Subcutaneous adipose tissue (tissue), 4 donors: ENCODE results near the gene ARPC4. TPM values are rescaled to one million over a fixed set of nuclear protein-coding genes. Genes with fewer than 3 reads are reported as not detected.

Experiments used
- total RNA-seq, 4 donors: library from RNA; depleted of rRNA; stranded (reverse); fragments of >200 nt; gene quantifications; one replicate each; pipeline ENCODE4 v1.1.0, GENCODE V29; 2016
- TF ChIP-seq, protein P1 (sequence below): fragments of 450-650 bp; IDR thresholded peaks from one replicate; pipeline ENCODE4 v1.5.1; 2016; ENCODE audit warnings: low read depth, mild to moderate bottlenecking, control low read depth, antibody characterized with exemption, moderate library complexity

The ARPC4 gene
- total RNA-seq, 4 donors from 2014 or later = 85.4 to 174 (median 158) TPM

DNA sequence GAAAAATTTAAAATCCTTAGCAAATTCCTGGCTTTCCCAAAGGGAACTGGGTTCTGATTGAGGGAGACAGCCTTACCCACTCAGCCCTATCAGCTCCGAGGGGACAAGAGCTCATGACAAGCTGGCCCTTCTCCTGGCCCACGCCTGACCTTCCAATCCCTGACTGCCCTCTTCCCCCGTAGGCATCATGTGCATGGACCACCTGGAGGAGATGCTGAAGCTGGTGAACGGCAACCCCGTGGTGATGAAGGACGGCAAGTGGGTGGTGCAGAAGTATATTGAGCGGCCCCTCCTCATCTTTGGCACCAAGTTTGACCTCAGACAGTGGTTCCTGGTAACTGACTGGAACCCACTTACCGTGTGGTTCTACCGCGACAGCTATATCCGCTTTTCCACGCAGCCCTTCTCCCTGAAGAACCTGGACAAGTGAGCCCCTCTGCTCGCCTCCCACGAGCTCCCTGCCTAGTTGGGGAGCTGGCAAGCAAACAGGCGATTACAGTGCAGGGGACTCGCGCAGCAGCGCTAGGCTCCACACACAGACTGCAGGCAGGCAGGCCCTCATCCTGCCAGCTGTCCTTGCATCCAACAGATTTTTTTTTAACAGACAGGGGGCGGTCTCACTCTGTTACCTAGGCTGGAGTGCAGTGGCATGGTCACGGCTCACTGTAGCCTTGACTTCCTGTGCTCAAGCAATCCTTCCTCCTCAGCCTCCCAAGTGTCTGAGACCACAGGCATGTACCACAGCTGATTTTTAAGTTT is 34.1 kb downstream of the ARPC4 start:
- TF ChIP-seq, protein P1, sequence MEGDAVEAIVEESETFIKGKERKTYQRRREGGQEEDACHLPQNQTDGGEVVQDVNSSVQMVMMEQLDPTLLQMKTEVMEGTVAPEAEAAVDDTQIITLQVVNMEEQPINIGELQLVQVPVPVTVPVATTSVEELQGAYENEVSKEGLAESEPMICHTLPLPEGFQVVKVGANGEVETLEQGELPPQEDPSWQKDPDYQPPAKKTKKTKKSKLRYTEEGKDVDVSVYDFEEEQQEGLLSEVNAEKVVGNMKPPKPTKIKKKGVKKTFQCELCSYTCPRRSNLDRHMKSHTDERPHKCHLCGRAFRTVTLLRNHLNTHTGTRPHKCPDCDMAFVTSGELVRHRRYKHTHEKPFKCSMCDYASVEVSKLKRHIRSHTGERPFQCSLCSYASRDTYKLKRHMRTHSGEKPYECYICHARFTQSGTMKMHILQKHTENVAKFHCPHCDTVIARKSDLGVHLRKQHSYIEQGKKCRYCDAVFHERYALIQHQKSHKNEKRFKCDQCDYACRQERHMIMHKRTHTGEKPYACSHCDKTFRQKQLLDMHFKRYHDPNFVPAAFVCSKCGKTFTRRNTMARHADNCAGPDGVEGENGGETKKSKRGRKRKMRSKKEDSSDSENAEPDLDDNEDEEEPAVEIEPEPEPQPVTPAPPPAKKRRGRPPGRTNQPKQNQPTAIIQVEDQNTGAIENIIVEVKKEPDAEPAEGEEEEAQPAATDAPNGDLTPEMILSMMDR = no peak

DNA sequence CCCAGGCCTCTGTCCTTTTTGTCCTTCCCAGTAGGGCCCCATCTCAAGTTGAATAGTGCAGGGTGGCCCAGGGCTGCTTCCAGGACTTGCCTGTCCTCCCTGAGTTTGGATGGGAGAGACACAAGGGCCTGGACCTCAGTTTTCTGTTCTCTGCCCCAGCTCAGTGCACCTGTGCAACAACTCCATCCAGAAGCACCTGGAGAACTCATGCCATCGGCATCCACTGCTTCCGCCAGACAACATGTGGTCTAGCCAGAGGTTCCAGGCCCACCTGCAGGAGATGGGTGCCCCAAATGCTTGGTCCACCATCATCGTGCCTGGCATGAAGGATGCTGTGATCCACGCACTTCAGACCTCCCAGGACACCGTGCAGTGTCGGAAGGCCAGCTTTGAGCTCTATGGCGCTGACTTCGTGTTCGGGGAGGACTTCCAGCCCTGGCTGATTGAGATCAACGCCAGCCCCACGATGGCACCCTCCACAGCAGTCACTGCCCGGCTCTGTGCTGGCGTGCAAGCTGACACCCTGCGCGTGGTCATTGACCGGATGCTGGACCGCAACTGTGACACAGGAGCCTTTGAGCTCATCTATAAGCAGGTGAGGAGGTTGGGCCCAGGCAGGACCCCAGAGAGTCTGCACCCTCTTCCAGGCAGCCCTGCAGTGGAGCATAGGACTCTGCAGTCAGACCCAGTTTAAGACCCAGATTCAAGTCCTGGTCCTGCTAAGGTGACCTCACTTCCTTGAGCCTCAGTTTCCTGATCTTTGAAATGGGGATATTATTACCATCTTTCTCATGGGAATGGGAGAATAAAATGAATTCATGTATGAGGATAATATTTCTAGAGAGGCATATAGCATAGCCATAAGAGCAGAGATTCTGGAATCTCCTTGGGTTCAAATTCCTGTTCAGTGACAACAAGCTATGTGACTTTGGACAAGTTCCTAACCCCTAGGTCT is 36.2 kb downstream of the ARPC4 start:
- TF ChIP-seq, protein P1 = no peak

DNA sequence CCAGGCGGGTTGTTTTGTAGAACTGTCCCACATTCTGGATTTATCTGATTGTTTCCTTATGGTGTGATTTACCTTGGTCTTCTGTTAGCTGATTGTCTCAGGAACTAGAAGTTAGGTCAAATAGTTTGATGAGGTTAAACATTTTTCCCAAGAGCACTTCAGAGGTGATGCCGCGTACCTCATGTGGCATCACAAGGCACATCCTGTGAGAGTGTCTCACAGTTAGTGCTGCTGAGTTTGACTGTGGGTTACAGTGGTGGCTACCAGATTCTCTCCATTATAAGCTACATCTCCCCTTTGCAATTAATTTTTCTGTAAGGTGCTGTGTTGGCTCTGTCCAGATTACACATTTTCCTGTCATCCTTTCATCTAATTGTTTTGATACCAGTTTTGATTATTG is 38.4 kb downstream of the ARPC4 start:
- TF ChIP-seq, protein P1 = no peak

DNA sequence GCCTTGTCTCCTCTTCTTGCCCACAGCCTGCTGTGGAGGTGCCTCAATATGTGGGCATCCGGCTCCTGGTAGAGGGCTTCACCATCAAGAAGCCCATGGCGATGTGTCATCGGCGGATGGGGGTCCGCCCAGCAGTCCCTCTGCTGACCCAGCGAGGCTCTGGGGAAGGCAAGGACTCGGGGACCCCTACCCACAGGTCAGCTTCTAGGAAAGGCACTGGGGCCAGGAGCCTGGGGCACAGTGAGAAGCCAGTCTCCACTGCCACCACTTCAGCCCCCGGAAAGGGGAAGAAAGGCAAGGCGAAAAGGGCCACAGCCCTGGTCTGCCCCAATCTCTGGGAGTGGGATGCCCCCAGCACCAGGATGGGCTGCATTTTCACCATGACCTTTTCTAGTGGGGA is 40.2 kb downstream of the ARPC4 start:
- TF ChIP-seq, protein P1 = no peak

DNA sequence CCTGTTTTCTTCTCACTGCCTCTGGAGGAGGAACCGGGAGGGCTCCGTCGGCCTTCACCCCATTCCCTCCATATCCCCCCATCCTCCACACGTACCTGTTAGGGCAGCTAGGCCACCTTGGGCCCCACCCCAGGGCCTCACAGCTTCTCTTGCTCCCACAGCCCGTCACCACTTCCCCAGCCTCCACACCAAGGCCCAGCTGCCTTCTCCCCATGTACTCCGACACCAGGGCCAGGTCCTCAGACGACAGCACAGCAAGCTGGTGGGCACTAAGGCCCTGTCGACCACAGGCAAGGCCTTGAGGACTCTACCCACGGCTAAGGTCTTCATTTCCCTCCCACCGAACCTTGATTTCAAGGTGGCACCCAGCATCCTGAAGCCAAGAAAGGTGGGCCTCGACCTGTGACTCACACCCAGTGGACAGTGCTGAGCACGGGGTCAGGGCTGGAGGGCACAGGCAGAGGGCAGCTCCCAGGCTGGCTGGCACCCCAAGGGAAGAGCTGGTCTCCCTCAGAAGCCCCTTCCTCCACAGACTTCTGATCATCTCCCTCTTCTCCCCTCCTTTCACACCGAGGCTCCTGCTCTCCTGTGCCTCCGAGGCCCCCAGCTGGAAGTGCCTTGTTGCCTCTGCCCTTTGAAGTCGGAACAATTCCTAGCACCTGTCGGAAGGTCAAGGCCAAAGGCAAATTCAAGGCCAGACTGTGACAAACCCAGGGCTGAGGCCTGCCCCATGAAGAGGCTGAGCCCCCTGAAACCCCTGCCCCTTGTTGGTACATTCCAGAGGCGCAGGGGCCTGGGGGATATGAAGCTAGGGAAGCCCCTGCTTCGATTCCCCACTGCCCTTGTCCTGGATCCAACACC is 41.9 kb downstream of the ARPC4 start:
- TF ChIP-seq, protein P1 = no peak

DNA sequence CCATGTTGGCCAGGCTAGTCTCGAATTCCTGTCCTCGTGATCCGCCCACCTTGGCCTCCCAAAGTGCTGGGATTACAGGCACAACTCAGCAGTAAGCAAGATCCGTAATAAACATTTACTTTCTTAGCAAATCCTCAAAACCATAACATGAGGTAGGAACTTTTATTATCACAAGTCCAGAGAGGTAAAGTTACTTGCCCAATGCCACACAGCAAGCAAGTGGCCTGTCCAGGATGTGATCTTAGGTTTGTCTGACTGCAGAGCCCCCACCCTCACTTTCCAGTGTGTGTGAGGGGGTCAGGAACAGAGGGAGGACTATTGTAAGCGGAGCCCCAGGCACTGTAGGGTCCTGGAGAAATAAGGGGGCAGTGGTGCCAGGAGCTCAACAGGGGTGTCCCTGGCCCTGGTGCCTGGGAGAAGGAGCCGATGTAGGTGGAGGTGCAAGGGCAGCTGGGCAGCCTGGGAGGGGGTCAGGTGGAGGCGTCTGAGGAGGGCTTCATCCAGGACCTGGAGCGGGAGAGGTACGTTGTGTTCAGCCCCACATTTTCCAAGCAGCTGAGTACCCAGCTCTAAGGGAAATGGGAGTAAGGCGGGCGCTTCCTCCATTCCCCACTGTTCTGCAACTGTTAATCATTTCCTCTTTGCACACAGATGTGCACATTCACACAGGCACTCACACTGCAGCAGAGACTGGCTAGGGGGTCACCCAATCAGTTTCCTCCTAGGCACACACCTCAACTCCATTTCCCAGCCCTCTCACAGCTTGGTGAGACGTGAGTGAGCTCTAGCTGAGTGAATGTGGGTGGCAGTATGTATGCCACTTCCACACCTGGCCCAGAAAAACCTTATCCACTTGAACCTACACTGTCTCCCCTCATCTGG is 45.1 kb downstream of the ARPC4 start:
- TF ChIP-seq, protein P1 = no peak
